ENCODE results near the gene DVL1. TPM values are rescaled to one million over a fixed set of nuclear protein-coding genes. Genes with fewer than 3 reads are reported as not detected.

The DVL1 gene
- total RNA-seq, 2 experiments from 2014 or later = 37.2 to 39.2 TPM

GRCh38 chr1:1320666-1321448 is 28.4 kb downstream of the DVL1 start:
- no peak for TF ChIP-seq CTCF (IDR thresholded peaks at IDR 0.05)
- ChIA-PET POLR2A (interaction anchor here (3.2 kb wide), 1 partner anchor 11 kb away, joined by 9 read pairs; no protein-coding TSS in a partner anchor), CTCF (no interaction called here)
- no peak for ATAC-seq
- Mint-ChIP-seq H3K4me3 (no peak overlapping the region), H3K27ac (no peak overlapping the region), H3K27me3 (no peaks in the 10 kb centered on the region), H3K9me3 (no peaks in the 10 kb centered on the region), H3K4me1 (ENCODE audit: low read depth) (peaks cover 25% of the 10 kb centered on the region), H3K36me3 (ENCODE audit: low read depth) (peaks cover 16% of the 10 kb centered on the region)
- no peak for DNase-seq
- intact Hi-C loops (cut with micrococcal nuclease) = no loop called here

GRCh38 chr1:1319646-1319941 is 29.6 kb downstream of the DVL1 start:
- DNase-seq = no peak
- no peaks in the 10 kb centered on the region for H3K27me3 Mint-ChIP-seq
- H3K9me3 Mint-ChIP-seq = no peaks in the 10 kb centered on the region
- ChIA-PET POLR2A (interaction anchor here (3.2 kb wide), 1 partner anchor 10 kb away, joined by 9 read pairs; no protein-coding TSS in a partner anchor), CTCF (no interaction called here)
- no peak for TF ChIP-seq CTCF (IDR thresholded peaks at IDR 0.05)
- H3K4me1 Mint-ChIP-seq (ENCODE audit: low read depth) = peaks cover 24% of the 10 kb centered on the region
- no peak for ATAC-seq
- H3K36me3 Mint-ChIP-seq (ENCODE audit: low read depth) = peaks cover 23% of the 10 kb centered on the region
- no peak overlapping the region for H3K4me3 Mint-ChIP-seq
- H3K27ac Mint-ChIP-seq = no peak overlapping the region
- intact Hi-C loops (cut with micrococcal nuclease) = no loop called here

- H3K27me3 Mint-ChIP-seq = no peaks in the 10 kb centered on the region
- no peak for ATAC-seq
- DNase-seq = no peak
- H3K27ac Mint-ChIP-seq = no peak overlapping the region
- intact Hi-C loops (cut with micrococcal nuclease) = no loop called here
- H3K9me3 Mint-ChIP-seq = no peaks in the 10 kb centered on the region
- H3K36me3 Mint-ChIP-seq (ENCODE audit: low read depth) = peaks cover 23% of the 10 kb centered on the region
- peaks cover 22% of the 10 kb centered on the region for H3K4me1 Mint-ChIP-seq (ENCODE audit: low read depth)
- H3K4me3 Mint-ChIP-seq = no peak overlapping the region
- POLR2A ChIA-PET = interaction anchor here (3.2 kb wide), 1 partner anchor 9 kb away, joined by 9 read pairs; no protein-coding TSS in a partner anchor
- CTCF ChIA-PET = no interaction called here
- TF ChIP-seq CTCF (IDR thresholded peaks at IDR 0.05) = no peak
Observed at GRCh38 chr1:1318777-1319645, 30.2 kb downstream of the DVL1 start.

GRCh38 chr1:1318131-1318652 is 31.0 kb downstream of the DVL1 start:
- H3K36me3 Mint-ChIP-seq (ENCODE audit: low read depth) = peaks cover 28% of the 10 kb centered on the region
- no peak for DNase-seq
- ChIA-PET POLR2A (interaction anchor here (3.2 kb wide), 1 partner anchor 9 kb away, joined by 9 read pairs; no protein-coding TSS in a partner anchor), CTCF (no interaction called here)
- no peak for TF ChIP-seq CTCF (IDR thresholded peaks at IDR 0.05)
- peaks cover 17% of the 10 kb centered on the region for H3K4me1 Mint-ChIP-seq (ENCODE audit: low read depth)
- H3K4me3 Mint-ChIP-seq = no peak overlapping the region
- no peaks in the 10 kb centered on the region for H3K9me3 Mint-ChIP-seq
- intact Hi-C loops (cut with micrococcal nuclease) = no loop called here
- no peak for ATAC-seq
- no peaks in the 10 kb centered on the region for H3K27me3 Mint-ChIP-seq
- H3K27ac Mint-ChIP-seq = no peak overlapping the region
